ENCODE results near the gene SLC37A1. TPM values are rescaled to one million over a fixed set of nuclear protein-coding genes. Genes with fewer than 3 reads are reported as not detected.

Gene SLC37A1
- total RNA-seq, 4 donors from 2014 or later = 10.7 to 21.1 (median 14.0) TPM

DNA sequence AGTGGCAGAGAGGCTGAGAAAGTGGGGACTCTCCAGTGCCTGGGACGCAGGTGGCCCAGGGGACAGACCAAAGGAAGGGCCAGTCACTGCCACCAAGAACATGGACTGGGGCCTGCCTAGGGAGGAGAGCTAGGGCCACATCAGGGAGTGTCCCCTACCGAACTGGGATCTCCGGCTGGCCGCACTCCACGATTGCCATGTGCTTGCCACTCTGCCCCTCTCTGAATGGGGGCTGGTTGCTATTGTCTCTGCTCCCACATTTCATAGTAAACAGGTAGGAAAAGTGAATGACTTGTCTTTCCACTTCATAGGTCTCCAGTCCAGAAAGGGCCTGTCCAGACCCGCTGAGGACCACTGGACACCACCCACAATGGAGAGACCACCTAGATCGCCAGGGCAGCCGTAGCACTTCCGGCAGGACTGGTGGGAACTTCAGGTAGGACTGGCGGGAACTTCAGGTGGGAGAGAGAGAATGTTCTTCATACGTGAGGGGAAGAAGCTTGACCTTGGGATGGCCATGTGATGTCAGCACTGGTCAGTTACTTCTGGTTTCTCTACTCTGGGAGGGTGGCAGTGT lies 84.6 kb downstream of the SLC37A1 start:
- Histone ChIP-seq H3K27ac (no peak overlapping the region), H3K4me3 (no peak overlapping the region), H3K9me3 (no peaks in the 10 kb centered on the region), H3K27me3 (peaks cover 0 to 6% (median 0%) of the 10 kb centered on the region in 4 donors), H3K36me3 (no peaks in the 10 kb centered on the region), H3K4me1 (peaks cover 2 to 12% (median 3%) of the 10 kb centered on the region in 3 donors)
- DNase-seq = no peak
- intact Hi-C loops (cut with DNase I) = no loop called here
- WGBS, 2 donors = 95% methylated on average over 4 to 8 of the region's 11 CpGs
- TF ChIP-seq POLR2A (IDR thresholded peaks at IDR 0.05) = no peak
- TF ChIP-seq, protein P1, sequence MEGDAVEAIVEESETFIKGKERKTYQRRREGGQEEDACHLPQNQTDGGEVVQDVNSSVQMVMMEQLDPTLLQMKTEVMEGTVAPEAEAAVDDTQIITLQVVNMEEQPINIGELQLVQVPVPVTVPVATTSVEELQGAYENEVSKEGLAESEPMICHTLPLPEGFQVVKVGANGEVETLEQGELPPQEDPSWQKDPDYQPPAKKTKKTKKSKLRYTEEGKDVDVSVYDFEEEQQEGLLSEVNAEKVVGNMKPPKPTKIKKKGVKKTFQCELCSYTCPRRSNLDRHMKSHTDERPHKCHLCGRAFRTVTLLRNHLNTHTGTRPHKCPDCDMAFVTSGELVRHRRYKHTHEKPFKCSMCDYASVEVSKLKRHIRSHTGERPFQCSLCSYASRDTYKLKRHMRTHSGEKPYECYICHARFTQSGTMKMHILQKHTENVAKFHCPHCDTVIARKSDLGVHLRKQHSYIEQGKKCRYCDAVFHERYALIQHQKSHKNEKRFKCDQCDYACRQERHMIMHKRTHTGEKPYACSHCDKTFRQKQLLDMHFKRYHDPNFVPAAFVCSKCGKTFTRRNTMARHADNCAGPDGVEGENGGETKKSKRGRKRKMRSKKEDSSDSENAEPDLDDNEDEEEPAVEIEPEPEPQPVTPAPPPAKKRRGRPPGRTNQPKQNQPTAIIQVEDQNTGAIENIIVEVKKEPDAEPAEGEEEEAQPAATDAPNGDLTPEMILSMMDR (IDR thresholded peaks at IDR 0.05) = no peak

DNA sequence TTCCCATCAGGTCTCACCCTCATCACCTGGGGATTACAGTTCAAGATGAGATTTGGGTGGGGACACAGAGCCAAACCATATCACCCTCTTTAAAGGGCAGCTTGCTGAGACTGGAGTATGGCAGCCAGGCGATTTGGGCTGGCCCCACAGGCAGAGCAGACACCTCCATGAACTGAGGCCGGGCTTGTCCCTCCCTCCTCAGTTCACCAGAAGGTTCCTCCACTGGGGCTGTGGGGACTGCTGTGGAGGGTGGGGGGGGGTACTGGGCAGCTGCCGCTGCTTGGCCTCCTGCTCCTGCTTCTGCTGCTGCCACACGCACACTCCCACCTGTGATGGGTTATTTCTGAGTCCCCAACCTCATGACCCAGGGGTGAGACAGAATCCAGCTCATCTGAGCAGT lies 85.8 kb downstream of the SLC37A1 start:
- intact Hi-C loops (cut with DNase I) = no loop called here

DNA sequence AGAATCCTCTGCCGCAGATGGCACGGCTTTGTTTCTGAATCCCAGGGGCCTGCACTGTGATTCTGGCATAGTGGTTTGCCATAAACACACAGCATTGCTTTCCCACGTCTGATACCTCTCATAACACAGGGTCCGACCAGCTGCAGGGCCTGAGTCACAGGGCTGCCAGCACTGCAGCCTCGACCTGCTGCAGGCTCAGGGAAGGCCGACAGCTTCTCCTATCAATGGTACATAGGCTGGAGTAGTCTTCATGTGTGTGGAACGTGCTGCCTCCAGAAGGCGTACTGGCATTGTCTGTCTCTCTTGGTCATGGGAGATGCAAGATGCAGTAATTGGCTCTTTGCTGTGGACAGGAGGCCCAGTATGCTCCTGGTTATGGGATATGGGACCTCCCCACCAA lies 86.3 kb downstream of the SLC37A1 start:
- DNase-seq = no peak

More for the DNA sequence above, 85.8 kb downstream of the SLC37A1 start:
- Histone ChIP-seq H3K27ac (no peak overlapping the region), H3K4me3 (no peak overlapping the region), H3K9me3 (peaks cover 0 to 9% (median 0%) of the 10 kb centered on the region in 3 donors), H3K36me3 (no peaks in the 10 kb centered on the region), H3K4me1 (peaks cover 0 to 7% (median 0%) of the 10 kb centered on the region in 3 donors), H3K27me3 (no peaks in the 10 kb centered on the region)
- WGBS, 2 donors = 90% methylated on average over 2 of the region's 4 CpGs; no CpG with 5 or more reads in 1 of the 2 donors
- TF ChIP-seq, protein P1 (IDR thresholded peaks at IDR 0.05) = no peak
- no peak for TF ChIP-seq POLR2A (IDR thresholded peaks at IDR 0.05)
- DNase-seq = no peak

DNA sequence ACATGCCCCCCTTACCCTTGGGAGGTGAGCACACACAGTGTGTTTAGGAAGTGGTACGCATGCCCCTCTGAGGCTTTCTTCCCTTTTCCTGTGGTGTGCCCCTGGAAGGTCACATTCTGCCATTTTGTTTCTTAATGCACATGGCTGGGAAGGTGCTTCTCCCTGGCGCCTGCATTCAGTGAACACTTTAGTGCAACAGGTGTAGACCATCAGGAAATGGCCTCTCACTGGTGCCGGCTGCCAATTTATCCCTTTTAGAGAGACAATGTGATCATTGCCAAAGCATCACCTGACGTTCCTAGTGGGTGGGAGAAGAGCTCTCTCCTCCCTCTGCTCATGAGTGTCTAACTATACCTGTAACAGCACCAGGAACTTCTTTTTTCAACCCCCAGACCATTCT lies 88.0 kb downstream of the SLC37A1 start:
- TF ChIP-seq POLR2A (IDR thresholded peaks at IDR 0.05) = no peak
- TF ChIP-seq, protein P1 (IDR thresholded peaks at IDR 0.05) = no peak
- intact Hi-C loops (cut with DNase I) = no loop called here
- no peak for DNase-seq

More for the DNA sequence above, 86.3 kb downstream of the SLC37A1 start:
- H3K27ac ChIP-seq = no peak overlapping the region
- H3K4me1 ChIP-seq = peaks cover 0 to 7% (median 0%) of the 10 kb centered on the region in 3 donors
- intact Hi-C loops (cut with DNase I) = no loop called here
- no peaks in the 10 kb centered on the region for H3K36me3 ChIP-seq
- 100% methylated on average over 2 of the region's 8 CpGs; no CpG with 5 or more reads in 1 of the 2 donors for WGBS, 2 donors
- no peaks in the 10 kb centered on the region for H3K27me3 ChIP-seq
- H3K4me3 ChIP-seq = no peak overlapping the region
- TF ChIP-seq, protein P1 (IDR thresholded peaks at IDR 0.05) = no peak
- no peak for TF ChIP-seq POLR2A (IDR thresholded peaks at IDR 0.05)
- H3K9me3 ChIP-seq = peaks cover 0 to 14% (median under 1%) of the 10 kb centered on the region in 3 donors

DNA sequence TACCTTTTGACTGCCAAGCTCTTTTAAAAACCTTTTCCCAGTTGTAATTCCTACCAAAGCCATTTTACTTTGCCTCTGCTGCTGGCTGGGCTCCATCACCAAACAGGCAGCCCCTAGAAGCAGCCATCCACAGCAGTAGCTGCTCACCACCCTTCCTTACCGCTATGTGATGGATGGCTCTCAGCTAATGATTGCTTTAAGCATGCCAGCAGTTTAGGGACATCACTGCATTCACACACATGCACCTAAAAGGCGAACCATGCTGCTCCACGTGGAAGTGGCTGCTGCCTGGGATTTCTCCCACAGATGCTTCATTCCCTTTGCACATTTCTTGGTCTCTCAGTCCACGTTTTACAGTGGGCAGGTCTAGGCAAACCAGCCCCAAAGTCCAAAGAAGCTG lies 93.5 kb downstream of the SLC37A1 start:
- no peak overlapping the region for H3K4me3 ChIP-seq
- no peak overlapping the region for H3K27ac ChIP-seq
- 50 to 69% methylated on average over 4 of the region's 4 CpGs for WGBS, 2 donors
- H3K9me3 ChIP-seq = peaks cover 0 to 37% (median 8%) of the 10 kb centered on the region in 3 donors
- no peaks in the 10 kb centered on the region for H3K36me3 ChIP-seq
- no peak for TF ChIP-seq POLR2A (IDR thresholded peaks at IDR 0.05)
- TF ChIP-seq, protein P1 (IDR thresholded peaks at IDR 0.05) = no peak
- H3K27me3 ChIP-seq = no peaks in the 10 kb centered on the region
- intact Hi-C loops (cut with DNase I) = no loop called here
- peaks cover 0 to 17% (median 0%) of the 10 kb centered on the region in 3 donors for H3K4me1 ChIP-seq
- no peak for DNase-seq

More for the DNA sequence above, 88.0 kb downstream of the SLC37A1 start:
- Histone ChIP-seq H3K36me3 (no peaks in the 10 kb centered on the region), H3K27ac (no peak overlapping the region), H3K4me3 (no peak overlapping the region), H3K9me3 (peaks cover 0 to 30% (median 8%) of the 10 kb centered on the region in 3 donors), H3K4me1 (peaks cover 0 to 7% (median 0%) of the 10 kb centered on the region in 3 donors), H3K27me3 (no peaks in the 10 kb centered on the region)
- WGBS, 2 donors = 69 to 81% methylated on average over 2 to 4 of the region's 4 CpGs
